GM12864 (cell line): ENCODE data around the gene SYNGR4.

Experiments
- DNase-seq: peaks from one replicate; pipeline ENCODE4 v3.0.0-alpha.2; 2011; ENCODE audit warnings: low read depth
- H3K4me3 ChIP-seq: 2 replicates; pipeline ENCODE4 v1.5.1; 2011; ENCODE audit warnings: mild to moderate bottlenecking, low read depth, low read length, control low read depth
- TF ChIP-seq, protein P1 (sequence below): IDR thresholded peaks from 2 replicates; pipeline ENCODE4 v1.5.1; 2011; ENCODE audit warnings: low read depth, mild to moderate bottlenecking, moderate library complexity, low read length, control low read depth, inconsistent platforms; ENCODE audit errors: missing control alignments

SYNGR4 gene

GRCh38 chr19:48372904-48373303, 8.7 kb downstream of the SYNGR4 start:
- H3K4me3 ChIP-seq = no peak overlapping the region
- DNase-seq = no peak
- TF ChIP-seq, protein P1, sequence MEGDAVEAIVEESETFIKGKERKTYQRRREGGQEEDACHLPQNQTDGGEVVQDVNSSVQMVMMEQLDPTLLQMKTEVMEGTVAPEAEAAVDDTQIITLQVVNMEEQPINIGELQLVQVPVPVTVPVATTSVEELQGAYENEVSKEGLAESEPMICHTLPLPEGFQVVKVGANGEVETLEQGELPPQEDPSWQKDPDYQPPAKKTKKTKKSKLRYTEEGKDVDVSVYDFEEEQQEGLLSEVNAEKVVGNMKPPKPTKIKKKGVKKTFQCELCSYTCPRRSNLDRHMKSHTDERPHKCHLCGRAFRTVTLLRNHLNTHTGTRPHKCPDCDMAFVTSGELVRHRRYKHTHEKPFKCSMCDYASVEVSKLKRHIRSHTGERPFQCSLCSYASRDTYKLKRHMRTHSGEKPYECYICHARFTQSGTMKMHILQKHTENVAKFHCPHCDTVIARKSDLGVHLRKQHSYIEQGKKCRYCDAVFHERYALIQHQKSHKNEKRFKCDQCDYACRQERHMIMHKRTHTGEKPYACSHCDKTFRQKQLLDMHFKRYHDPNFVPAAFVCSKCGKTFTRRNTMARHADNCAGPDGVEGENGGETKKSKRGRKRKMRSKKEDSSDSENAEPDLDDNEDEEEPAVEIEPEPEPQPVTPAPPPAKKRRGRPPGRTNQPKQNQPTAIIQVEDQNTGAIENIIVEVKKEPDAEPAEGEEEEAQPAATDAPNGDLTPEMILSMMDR = no peak

- H3K4me3 ChIP-seq = no peak overlapping the region
- DNase-seq = no peak
- TF ChIP-seq, protein P1 = no peak
These were observed 9.4 kb downstream of the SYNGR4 start for GRCh38 chr19:48373567-48373966.

DNA sequence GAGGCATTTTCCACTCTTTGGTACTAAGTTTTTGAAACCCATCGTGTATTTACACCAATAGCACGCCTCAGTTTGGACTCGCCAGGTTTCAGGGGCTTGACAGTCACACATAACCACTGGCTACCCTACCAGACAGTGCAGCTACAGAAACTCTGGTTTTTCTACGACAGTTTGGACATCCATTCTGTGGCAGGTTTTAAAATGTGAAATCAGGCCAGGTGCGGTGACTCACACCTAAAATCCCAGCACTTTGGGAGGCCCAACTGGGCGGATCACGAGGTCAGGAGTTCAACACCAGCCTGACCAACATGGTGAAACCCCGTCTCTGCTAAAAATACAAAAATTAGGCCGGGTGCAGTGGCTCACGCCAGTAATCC, 14.0 kb downstream of the SYNGR4 start:
- no peak overlapping the region for H3K4me3 ChIP-seq
- DNase-seq = no peak
- TF ChIP-seq, protein P1 = no peak

DNA sequence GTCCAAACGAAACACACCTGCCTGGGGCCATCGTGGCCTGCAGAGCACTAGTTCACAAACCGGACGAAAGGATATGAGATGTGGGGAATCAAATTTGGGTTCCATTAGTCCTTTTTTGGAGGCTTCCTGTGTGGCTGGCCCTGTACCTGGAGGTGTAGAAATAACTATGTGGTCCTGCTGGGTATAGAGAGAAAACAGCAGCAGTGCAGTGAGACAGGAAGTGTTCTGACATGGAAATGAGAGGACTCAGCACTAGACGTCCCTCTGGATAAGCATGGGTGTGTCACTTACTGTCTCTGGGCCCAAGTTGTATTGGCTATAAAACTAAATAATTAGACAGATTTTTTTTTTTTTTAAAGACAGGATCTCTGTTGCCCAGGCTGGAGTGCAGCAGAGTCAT, 14.9 kb downstream of the SYNGR4 start:
- TF ChIP-seq, protein P1 = no peak
- no peak overlapping the region for H3K4me3 ChIP-seq
- no peak for DNase-seq

- no peak overlapping the region for H3K4me3 ChIP-seq
- no peak for DNase-seq
- TF ChIP-seq, protein P1 = no peak
These were observed 17.2 kb downstream of the SYNGR4 start for GRCh38 chr19:48381178-48381950.

- no peak for DNase-seq
- TF ChIP-seq, protein P1 = no peak
- H3K4me3 ChIP-seq = no peak overlapping the region
These were observed 18.1 kb downstream of the SYNGR4 start for GRCh38 chr19:48382286-48382685.
